ENCODE data around the gene USB1.

Gene USB1

GRCh38 chr16:58026139-58026704 is 25.0 kb downstream of the USB1 start:
- H3K4me3 ChIP-seq (ENCODE audit: low read depth, low read length): peak overlapping the region; percentile 49
- in situ Hi-C loops (cut with HindIII; ENCODE audit: low sequenced_read_pairs): no loop called here
- TF ChIP-seq CTCF (IDR thresholded peaks at IDR 0.05; ENCODE audit: low read depth, low read length): no peak
- DNase-seq (ENCODE audit: low read depth, low spot score): peak; percentile 13

- H3K4me3 ChIP-seq (ENCODE audit: low read depth, low read length): peak overlapping the region; percentile 49
- no peak for TF ChIP-seq CTCF (IDR thresholded peaks at IDR 0.05; ENCODE audit: low read depth, low read length)
These were observed 25.5 kb downstream of the USB1 start for GRCh38 chr16:58026705-58027160.

GRCh38 chr16:58027161-58027915 is 26.1 kb downstream of the USB1 start:
- no peak for TF ChIP-seq CTCF (IDR thresholded peaks at IDR 0.05; ENCODE audit: low read depth, low read length)

More at GRCh38 chr16:58026705-58027160, 25.5 kb downstream of the USB1 start:
- in situ Hi-C loops (cut with HindIII; ENCODE audit: low sequenced_read_pairs): no loop called here
- no peak for DNase-seq (ENCODE audit: low read depth, low spot score)

GRCh38 chr16:58027916-58028455 is 26.8 kb downstream of the USB1 start:
- no peak for DNase-seq (ENCODE audit: low read depth, low spot score)
- no peak overlapping the region for H3K4me3 ChIP-seq (ENCODE audit: low read depth, low read length)
- no peak for TF ChIP-seq CTCF (IDR thresholded peaks at IDR 0.05; ENCODE audit: low read depth, low read length)
- in situ Hi-C loops (cut with HindIII; ENCODE audit: low sequenced_read_pairs): no loop called here

More at GRCh38 chr16:58027161-58027915, 26.1 kb downstream of the USB1 start:
- in situ Hi-C loops (cut with HindIII; ENCODE audit: low sequenced_read_pairs): no loop called here
- DNase-seq (ENCODE audit: low read depth, low spot score): no peak
- H3K4me3 ChIP-seq (ENCODE audit: low read depth, low read length): peak overlapping the region; percentile 49

- in situ Hi-C loops (cut with HindIII; ENCODE audit: low sequenced_read_pairs): no loop called here
- no peak for DNase-seq (ENCODE audit: low read depth, low spot score)
- no peak for TF ChIP-seq CTCF (IDR thresholded peaks at IDR 0.05; ENCODE audit: low read depth, low read length)
- H3K4me3 ChIP-seq (ENCODE audit: low read depth, low read length): no peak overlapping the region
These were observed 27.4 kb downstream of the USB1 start for GRCh38 chr16:58028541-58029070.

GRCh38 chr16:58029410-58029809 is 28.2 kb downstream of the USB1 start:
- in situ Hi-C loops (cut with HindIII; ENCODE audit: low sequenced_read_pairs): no loop called here
- no peak for DNase-seq (ENCODE audit: low read depth, low spot score)
- H3K4me3 ChIP-seq (ENCODE audit: low read depth, low read length): no peak overlapping the region
- no peak for TF ChIP-seq CTCF (IDR thresholded peaks at IDR 0.05; ENCODE audit: low read depth, low read length)
